HepG2 (cell line): Measurements from ENCODE around the gene PKP1. TPM values are rescaled to one million over a fixed set of nuclear protein-coding genes. Genes with fewer than 3 reads are reported as not detected.

Experiments
- ATAC-seq: fragments of 200-7000 bp; cut with Tn5 transposase; 3 replicates; pipeline ENCODE4 v1.9.1; 2020; ENCODE audit warnings: mild to moderate bottlenecking, moderate library complexity
- BruUV-seq: library from RNA; stranded (reverse); fragments of 400-500 nt; replicated peaks from 2 replicates; lab custom pipeline; 2021; lab: Mats Ljungman, UMichigan
- CTCF ChIA-PET: fragments of 300-600 bp; formaldehyde crosslinking; extraction: SDS; loops from one replicate; lab custom pipeline; 2021; ENCODE audit warnings: low total read pairs, inconsistent platforms, low intra/inter-chr PET ratio; lab: Yijun Ruan, JAX
- POLR2A ChIA-PET: fragments of 350-600 bp; sonication (Branson Sonifier 250); formaldehyde crosslinking; loops from one replicate; lab custom pipeline; 2020; ENCODE audit warnings: antibody characterized with exemption, inconsistent platforms; lab: Yijun Ruan, JAX
- DNase-seq: peaks from one replicate; pipeline ENCODE4 v3.0.0-alpha.2; 2015; ENCODE audit warnings: low spot score
- FAIRE-seq: peaks from 3 replicates; lab custom pipeline; 2011; peaks lifted over from hg19 to GRCh38; lab: Jason Lieb, UNC
- H2AFZ ChIP-seq: one replicate; pipeline ENCODE4 v1.6.1; 2011; ENCODE audit warnings: low read length, inconsistent platforms
- H3K27ac ChIP-seq: fragments of 300-600 bp; 3 replicates; pipeline ENCODE4 v1.8.0; 2011; ENCODE audit warnings: mixed run types, mild to moderate bottlenecking, mixed read lengths, low read length, inconsistent platforms; ENCODE audit not compliant: insufficient read depth; ENCODE audit errors: extremely low read length
- H3K27me3 ChIP-seq, 2 experiments: fragments of 200-600 bp in 1 of 2; 2 replicates in 1 of 2; 3 replicates in 1 of 2; pipeline versions ENCODE4 v1.6.0 to v1.8.0; 2011; ENCODE audit warnings: low read length in 2 of 2, mild to moderate bottlenecking in 2 of 2, moderate library complexity in 2 of 2, inconsistent platforms in 1 of 2; ENCODE audit not compliant: insufficient read depth in 2 of 2, control insufficient read depth in 1 of 2
- H3K36me3 ChIP-seq, 2 experiments: fragments of 200-600 bp in 1 of 2; replicated peaks in 1 of 2; 2 replicates in 1 of 2; 3 replicates in 1 of 2; pipeline versions ENCODE4 v1.5.1 to v1.8.0; 2011; ENCODE audit warnings: low read length in 2 of 2, inconsistent platforms in 1 of 2; ENCODE audit not compliant: insufficient read depth in 2 of 2, control insufficient read depth in 1 of 2
- H3K4me1 ChIP-seq: 2 replicates; pipeline ENCODE4 v1.5.1; 2012; ENCODE audit warnings: low read length, inconsistent platforms; ENCODE audit not compliant: insufficient read depth
- H3K4me2 ChIP-seq: 2 replicates; pipeline ENCODE4 v1.6.0; 2011; ENCODE audit warnings: low read depth, low read length, inconsistent platforms
- H3K4me3 ChIP-seq, 3 experiments: fragments of 200-600 bp in 1 of 3; sonication (generic), shearing (Covaris generic) in 1 of 3; replicated peaks in 1 of 3; 2 replicates each; pipeline ENCODE4 v1.5.1; 2011 to 2016; ENCODE audit warnings: low read length in 3 of 3, inconsistent platforms in 2 of 3, low read depth in 2 of 3, mild to moderate bottlenecking in 2 of 3, control low read depth in 1 of 3, mixed read lengths in 1 of 3; ENCODE audit not compliant: insufficient read depth in 1 of 3
- H3K79me2 ChIP-seq: one replicate; pipeline ENCODE4 v1.6.1; 2011; ENCODE audit warnings: low read length, inconsistent platforms; ENCODE audit not compliant: insufficient read depth
- H3K9ac ChIP-seq: 2 replicates; pipeline ENCODE4 v1.6.0; 2011; ENCODE audit warnings: mild to moderate bottlenecking, low read depth, low read length, inconsistent platforms; ENCODE audit not compliant: insufficient read depth
- H3K9me3 ChIP-seq: 2 replicates; pipeline ENCODE4 v1.5.1; 2012; ENCODE audit warnings: mild to moderate bottlenecking, low read length
- H4K20me1 ChIP-seq: 2 replicates; pipeline ENCODE4 v1.6.0; 2011; ENCODE audit warnings: inconsistent platforms, mild to moderate bottlenecking, low read length, moderate library complexity; ENCODE audit not compliant: insufficient read depth
- FOXJ3 ChIP-seq: sonication (generic); formaldehyde crosslinking; IDR thresholded peaks from 2 replicates; pipeline ENCODE4 v1.4.0; 2020; ENCODE audit warnings: missing genetic modification reagents, mild to moderate bottlenecking, borderline replicate concordance
- NFATC3 ChIP-seq: sonication (generic); formaldehyde crosslinking; IDR thresholded peaks from 2 replicates; pipeline ENCODE4 v1.5.1; 2020; ENCODE audit warnings: mild to moderate bottlenecking, missing genetic modification reagents
- PRDM10 ChIP-seq: sonication (generic); formaldehyde crosslinking; IDR thresholded peaks from 2 replicates; pipeline ENCODE4 v1.4.0; 2020; ENCODE audit warnings: low read depth, missing genetic modification reagents
- ZNF124 ChIP-seq: sonication (generic); formaldehyde crosslinking; IDR thresholded peaks from 2 replicates; pipeline ENCODE4 v1.4.0; 2020; ENCODE audit warnings: missing genetic modification reagents
- WGBS: methylation state at CpG from one replicate; pipeline ENCODE4 v1.1.6; 2017; ENCODE audit warnings: low lambda C conversion rate; 5-methylcytosine and 5-hydroxymethylcytosine counted together
- in situ Hi-C: cut with HindIII; loops from 2 replicates; pipeline ENCODE4 v1.10.0; 2017; ENCODE audit warnings: low pct_unique_long_range_greater_than_20kb; ENCODE audit not compliant: extremely low pct_ligation_motif_present
- intact Hi-C: fragments of 100-400 bp; cut with micrococcal nuclease; formaldehyde crosslinking; loops from one replicate; pipeline ENCODE4 v1.10.0; 2022; ENCODE audit not compliant: unreplicated experiment
- polyA plus RNA-seq, 8 experiments: library from polyadenylated mRNA; depleted of rRNA in 3 of 8; stranded (reverse) in 7 of 8; unstranded in 1 of 8; fragments of >200 nt; fragmentation: Illumina TruSeq in 4 of 8; extraction: Trizol in 4 of 8; gene quantifications; 2 replicates each; pipeline versions ENCODE4 v1.2.1 to v1.2.3, GENCODE V29; 2011 to 2016; ENCODE audit warnings: low read depth in 4 of 8, missing spikeins in 1 of 8, mixed read lengths in 1 of 8; ENCODE audit not compliant: insufficient read depth in 1 of 8
- total RNA-seq, 5 experiments: library from RNA; depleted of rRNA; stranded (reverse); fragments of >200 nt; fragmentation: Illumina TruSeq; extraction: Trizol; gene quantifications; 2 replicates each; pipeline ENCODE4 v1.2.3, GENCODE V29; 2016; ENCODE audit warnings: low read depth in 1 of 5

PKP1 gene
- total and polyA plus RNA-seq, 2 of the 13 experiments (the other 11 are each of a cell fraction or from before 2014, with no cell fraction given) = not detected

GRCh38 chr1:201351617-201352016 lies 68.3 kb downstream of the PKP1 start:
- in situ Hi-C loops = no loop called here
- ATAC-seq (no peak), FAIRE-seq (no peak), DNase-seq (no peak)
- H3K27ac ChIP-seq = no peak overlapping the region
- H3K4me2 ChIP-seq = no peak overlapping the region
- no peaks in the 10 kb centered on the region for H3K9me3 ChIP-seq
- H3K4me1 ChIP-seq = no peaks in the 10 kb centered on the region
- intact Hi-C loops = no loop called here
- ChIA-PET POLR2A (no interaction called here), CTCF (no interaction called here)
- no TSS peak for BruUV-seq
- peaks cover 0 to 20% of the 10 kb centered on the region in 2 experiments; a peak in 4 of 5 replicates for H3K27me3 ChIP-seq
- H3K79me2 ChIP-seq = no peaks in the 10 kb centered on the region
- no peaks in the 10 kb centered on the region for H3K36me3 ChIP-seq
- no peaks in the 10 kb centered on the region for H4K20me1 ChIP-seq
- no peak for TF ChIP-seq FOXJ3
- TF ChIP-seq NFATC3 (CRISPR knock-in tag) = no peak
- no peak overlapping the region for H3K9ac ChIP-seq
- H2AFZ ChIP-seq = no peak overlapping the region
- H3K4me3 ChIP-seq = no peak overlapping the region

- Histone ChIP-seq H3K4me3 (no peak overlapping the region), H3K79me2 (no peaks in the 10 kb centered on the region), H2AFZ (no peak overlapping the region), H4K20me1 (no peaks in the 10 kb centered on the region), H3K27ac (no peak overlapping the region), H3K9me3 (no peaks in the 10 kb centered on the region), H3K4me2 (no peak overlapping the region), H3K4me1 (no peaks in the 10 kb centered on the region)
- FAIRE-seq (no peak), DNase-seq (no peak), ATAC-seq (no peak)
- in situ Hi-C loops (no loop called here), intact Hi-C loops (no loop called here)
- CTCF ChIA-PET = no interaction called here
- no TSS peak for BruUV-seq
- POLR2A ChIA-PET = no interaction called here
- 32% methylated on average over 10 of the region's 13 CpGs for WGBS
- TF ChIP-seq ZNF124 (CRISPR knock-in tag) (no peak), PRDM10 (no peak)
- TF ChIP-seq, all 625 proteins: peak for 0
- Histone ChIP-seq H3K9ac (no peak overlapping the region), H3K36me3 (no peaks in the 10 kb centered on the region), H3K27me3 (peaks cover 2 to 27% of the 10 kb centered on the region in 2 experiments)
Observed at GRCh38 chr1:201353186-201353940, 70.1 kb downstream of the PKP1 start.
